ENCODE measurements around the gene HEXD.

DNA sequence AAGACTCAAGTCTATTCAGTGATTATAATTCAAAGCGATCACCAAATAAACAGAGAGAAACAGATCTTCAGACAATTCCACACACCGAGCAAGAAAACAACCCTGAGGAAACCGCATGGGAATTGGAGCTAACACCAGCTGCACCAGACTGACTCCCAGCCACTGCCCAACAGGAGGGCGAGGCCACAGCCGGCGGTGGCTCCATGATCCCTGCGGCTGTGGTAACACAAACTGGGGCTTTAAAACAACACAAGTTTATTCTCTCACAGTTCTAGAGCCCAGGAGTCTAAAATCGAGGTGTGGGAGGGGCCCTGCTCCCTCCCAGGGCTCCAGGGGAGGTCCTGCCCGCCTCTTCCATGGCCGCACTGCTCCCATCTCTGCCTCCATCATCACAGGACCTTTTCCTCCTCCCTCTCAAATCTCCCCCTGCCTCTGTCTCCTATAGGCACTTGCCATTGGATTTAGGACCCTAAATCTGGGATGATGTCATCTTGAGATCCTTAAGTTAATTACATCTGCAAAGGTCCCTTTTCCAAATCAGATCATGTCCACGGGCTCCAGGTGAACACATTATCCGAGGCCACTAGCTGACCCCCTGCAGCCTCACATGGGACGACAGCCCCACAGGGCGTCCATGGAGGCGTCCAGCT, 9.7 kb upstream of the HEXD start:
- TF ChIP-seq, protein P1, sequence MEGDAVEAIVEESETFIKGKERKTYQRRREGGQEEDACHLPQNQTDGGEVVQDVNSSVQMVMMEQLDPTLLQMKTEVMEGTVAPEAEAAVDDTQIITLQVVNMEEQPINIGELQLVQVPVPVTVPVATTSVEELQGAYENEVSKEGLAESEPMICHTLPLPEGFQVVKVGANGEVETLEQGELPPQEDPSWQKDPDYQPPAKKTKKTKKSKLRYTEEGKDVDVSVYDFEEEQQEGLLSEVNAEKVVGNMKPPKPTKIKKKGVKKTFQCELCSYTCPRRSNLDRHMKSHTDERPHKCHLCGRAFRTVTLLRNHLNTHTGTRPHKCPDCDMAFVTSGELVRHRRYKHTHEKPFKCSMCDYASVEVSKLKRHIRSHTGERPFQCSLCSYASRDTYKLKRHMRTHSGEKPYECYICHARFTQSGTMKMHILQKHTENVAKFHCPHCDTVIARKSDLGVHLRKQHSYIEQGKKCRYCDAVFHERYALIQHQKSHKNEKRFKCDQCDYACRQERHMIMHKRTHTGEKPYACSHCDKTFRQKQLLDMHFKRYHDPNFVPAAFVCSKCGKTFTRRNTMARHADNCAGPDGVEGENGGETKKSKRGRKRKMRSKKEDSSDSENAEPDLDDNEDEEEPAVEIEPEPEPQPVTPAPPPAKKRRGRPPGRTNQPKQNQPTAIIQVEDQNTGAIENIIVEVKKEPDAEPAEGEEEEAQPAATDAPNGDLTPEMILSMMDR (IDR thresholded peaks at IDR 0.05) = no peak
- TF ChIP-seq POLR2A (IDR thresholded peaks at IDR 0.05) = no peak
